Breast epithelium (tissue), 4 donors: ENCODE results near the gene DBR1. TPM values are rescaled to one million over a fixed set of nuclear protein-coding genes. Genes with fewer than 3 reads are reported as not detected.

ENCODE experiments used
- DNase-seq, 2 donors: peaks; one replicate each; pipeline ENCODE4 v3.0.0-alpha.2; 2019; ENCODE audit warnings: low spot score in 2 of 2
- H3K27ac ChIP-seq, 2 donors: fragments of 200-600 bp; sonication (generic) in 1 of 2; one replicate each; pipeline ENCODE4 v1.5.1; 2016 to 2019; ENCODE audit warnings: mild to moderate bottlenecking in 1 of 2
- H3K27me3 ChIP-seq, 2 donors: fragments of 200-600 bp; sonication (generic) in 1 of 2; one replicate each; pipeline versions ENCODE4 v1.5.1 to v1.6.0; 2017 to 2019; ENCODE audit warnings: control low read depth in 1 of 2, mild to moderate bottlenecking in 1 of 2
- H3K36me3 ChIP-seq: fragments of 200-600 bp; one replicate; pipeline ENCODE4 v1.5.1; 2019
- H3K4me1 ChIP-seq, 2 donors: fragments of 200-600 bp; sonication (generic); one replicate each; pipeline ENCODE4 v1.5.1; 2016 to 2019; ENCODE audit warnings: control low read depth in 1 of 2
- H3K4me3 ChIP-seq, 3 donors: fragments of 200-600 bp; sonication (generic); 1 replicate in 2 of 3; 2 replicates in 1 of 3; pipeline ENCODE4 v1.5.1; 2016 to 2019; ENCODE audit warnings: mild to moderate bottlenecking in 3 of 3, moderate library complexity in 2 of 3
- H3K9me3 ChIP-seq, 2 donors: fragments of 200-600 bp; sonication (generic) in 1 of 2; one replicate each; pipeline ENCODE4 v1.5.1; 2016 to 2019; ENCODE audit warnings: control low read depth in 1 of 2
- CTCF ChIP-seq, 3 donors: fragments of 450-650 bp; IDR thresholded peaks; one replicate each; pipeline ENCODE4 v1.5.1; 2016 to 2017; ENCODE audit warnings: antibody characterized with exemption in 3 of 3, mild to moderate bottlenecking in 3 of 3, moderate library complexity in 3 of 3
- POLR2A ChIP-seq: fragments of 450-650 bp; IDR thresholded peaks from one replicate; pipeline ENCODE4 v1.6.1; 2016; ENCODE audit warnings: antibody characterized with exemption, mild to moderate bottlenecking, moderate library complexity
- POLR2AphosphoS5 ChIP-seq, 3 donors: sonication (generic); formaldehyde crosslinking; IDR thresholded peaks; one replicate each; pipeline ENCODE4 v1.6.1; 2017; ENCODE audit warnings: antibody characterized with exemption in 3 of 3
- intact Hi-C: fragments of 100-400 bp; cut with DNase I; formaldehyde crosslinking; loops from one replicate; pipeline ENCODE4 v1.15.1; 2023; ENCODE audit warnings: low total_unique reads
- total RNA-seq, 3 donors: library from RNA; depleted of rRNA; stranded (reverse); fragments of >200 nt; gene quantifications; one replicate each; pipeline ENCODE4 v1.1.0, GENCODE V29; 2016

The DBR1 gene
- total RNA-seq, 3 donors from 2014 or later = 9.9 to 20.5 (median 13.1) TPM

GRCh38 chr3:138135833-138136194, 38.9 kb downstream of the DBR1 start:
- H3K4me3 ChIP-seq = no peak overlapping the region
- no peaks in the 10 kb centered on the region for H3K36me3 ChIP-seq
- no peak overlapping the region for H3K27ac ChIP-seq
- intact Hi-C loops = no loop called here
- TF ChIP-seq POLR2AphosphoS5 (IDR thresholded peaks at IDR 0.05) = no peak
- TF ChIP-seq CTCF (IDR thresholded peaks at IDR 0.05) = no peak
- TF ChIP-seq POLR2A = no peak
- DNase-seq = no peak
- H3K9me3 ChIP-seq = no peaks in the 10 kb centered on the region
- H3K4me1 ChIP-seq = no peaks in the 10 kb centered on the region
- H3K27me3 ChIP-seq = no peaks in the 10 kb centered on the region

DNA sequence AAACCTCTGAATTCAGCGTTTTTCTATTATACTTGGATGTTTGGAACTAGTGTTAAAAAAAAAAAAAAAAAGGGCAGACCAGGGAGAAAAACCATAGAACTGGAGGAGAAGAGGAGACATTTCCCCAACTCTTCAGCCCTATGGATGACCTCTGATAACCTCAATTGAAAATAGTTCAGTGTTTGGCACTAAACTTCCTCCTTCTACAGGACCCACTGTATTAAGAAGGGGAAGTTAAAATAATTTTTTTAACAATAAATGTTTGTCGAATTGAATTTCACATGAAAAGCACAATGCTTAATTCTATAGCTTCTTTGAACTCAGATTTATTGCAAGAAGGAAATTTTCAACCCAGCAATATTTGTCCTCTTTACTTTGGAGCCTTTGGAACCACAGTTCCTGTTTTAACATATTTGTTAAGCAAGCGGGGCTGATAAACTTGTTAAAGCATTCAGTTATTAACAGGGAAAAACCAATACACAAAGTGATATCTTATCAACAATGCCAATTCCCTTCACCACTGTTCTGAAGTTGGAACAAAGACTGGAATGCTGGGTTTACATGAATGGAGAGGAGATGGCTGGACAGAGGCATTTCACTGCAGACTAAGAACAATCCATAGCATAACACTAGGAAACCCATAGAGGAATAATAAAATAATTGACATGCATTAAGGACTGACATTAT, 39.4 kb downstream of the DBR1 start:
- H3K36me3 ChIP-seq = no peaks in the 10 kb centered on the region
- H3K4me3 ChIP-seq = no peak overlapping the region
- H3K9me3 ChIP-seq = no peaks in the 10 kb centered on the region
- TF ChIP-seq CTCF (IDR thresholded peaks at IDR 0.05) = no peak
- no peak for TF ChIP-seq POLR2AphosphoS5 (IDR thresholded peaks at IDR 0.05)
- TF ChIP-seq POLR2A = no peak
- DNase-seq = no peak
- intact Hi-C loops = no loop called here
- no peaks in the 10 kb centered on the region for H3K4me1 ChIP-seq
- H3K27ac ChIP-seq = no peak overlapping the region
- no peaks in the 10 kb centered on the region for H3K27me3 ChIP-seq

DNA sequence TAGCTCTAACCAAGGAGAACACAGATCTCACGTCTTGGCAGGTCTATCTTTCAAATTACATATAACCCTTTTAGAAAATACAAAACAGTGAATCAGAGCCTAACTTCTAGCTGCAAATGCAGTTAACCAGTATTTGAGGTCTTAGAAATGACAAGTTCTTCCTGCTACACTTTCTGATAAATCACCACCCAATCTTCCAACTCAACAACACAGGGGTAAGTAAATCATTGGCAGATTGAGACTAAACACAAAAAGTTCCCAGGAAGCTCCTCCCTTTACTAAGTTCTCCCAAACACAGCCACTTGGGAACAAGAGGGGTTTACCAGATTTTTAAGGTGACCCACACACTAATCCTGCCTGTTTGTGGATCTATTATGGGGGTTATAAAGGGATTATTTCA, 42.5 kb downstream of the DBR1 start, which contains the start of gene A4GNT:
Gene A4GNT, minus strand, starts transcription at position 152 of the 400 bp plus-strand sequence. CDS start 1,134 bp downstream, outside the sequence.
- no peaks in the 10 kb centered on the region for H3K36me3 ChIP-seq
- H3K27me3 ChIP-seq = no peaks in the 10 kb centered on the region
- no peak within 1 kb of the TSS for H3K27ac ChIP-seq
- no peaks in the 10 kb centered on the region for H3K9me3 ChIP-seq
- intact Hi-C loops = no loop called here
- H3K4me3 ChIP-seq = no peak within 1 kb of the TSS
- DNase-seq = no peak
- TF ChIP-seq CTCF (IDR thresholded peaks at IDR 0.05) (no peak), POLR2AphosphoS5 (IDR thresholded peaks at IDR 0.05) (no peak), POLR2A (no peak)
- H3K4me1 ChIP-seq = no peaks in the 10 kb centered on the region

DNA sequence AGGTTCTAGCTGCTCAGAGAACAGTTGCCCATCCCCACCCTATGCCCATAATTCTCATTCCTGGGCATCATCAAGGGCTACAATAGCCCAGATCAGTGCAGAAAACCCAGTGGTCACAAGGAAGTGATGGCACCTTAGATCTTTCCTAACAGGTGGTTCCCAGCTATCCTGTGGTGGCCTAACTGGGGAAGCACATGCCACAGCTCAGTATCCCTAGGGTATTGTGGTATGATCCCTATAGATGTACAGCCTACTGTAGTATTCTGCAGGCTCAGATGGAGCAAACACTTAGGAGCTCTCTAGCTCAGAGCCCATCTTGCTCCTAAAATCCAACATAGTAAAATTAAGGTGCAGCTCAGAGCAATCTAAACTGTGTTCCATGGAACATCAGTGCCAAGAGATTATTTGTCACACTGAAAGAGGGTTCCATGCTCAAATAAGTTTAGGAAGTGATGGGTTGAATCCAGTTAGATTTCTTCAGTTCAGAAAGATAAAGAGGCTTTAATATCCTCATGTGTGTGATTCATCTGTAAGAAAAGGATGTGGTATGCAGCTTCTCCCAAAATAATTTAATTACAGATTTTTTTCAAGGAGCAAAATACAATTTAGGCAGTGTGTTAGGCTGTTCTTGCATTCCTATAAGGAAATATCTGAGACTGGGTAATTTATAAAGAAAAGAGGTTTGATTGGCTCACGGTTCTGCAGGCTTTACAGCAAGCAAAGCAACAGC, 46.9 kb downstream of the DBR1 start:
- H3K36me3 ChIP-seq = no peaks in the 10 kb centered on the region
- no peak for DNase-seq
- no peaks in the 10 kb centered on the region for H3K9me3 ChIP-seq
- no peaks in the 10 kb centered on the region for H3K4me1 ChIP-seq
- TF ChIP-seq POLR2A (no peak), POLR2AphosphoS5 (IDR thresholded peaks at IDR 0.05) (no peak), CTCF (IDR thresholded peaks at IDR 0.05) (no peak)
- no peak overlapping the region for H3K4me3 ChIP-seq
- H3K27me3 ChIP-seq = no peaks in the 10 kb centered on the region
- intact Hi-C loops = no loop called here
- H3K27ac ChIP-seq = no peak overlapping the region

GRCh38 chr3:138125548-138126221, 49.0 kb downstream of the DBR1 start:
- DNase-seq = no peak
- H3K4me3 ChIP-seq = no peak overlapping the region
- no peaks in the 10 kb centered on the region for H3K27me3 ChIP-seq
- no peaks in the 10 kb centered on the region for H3K4me1 ChIP-seq
- no peaks in the 10 kb centered on the region for H3K36me3 ChIP-seq
- TF ChIP-seq POLR2AphosphoS5 (IDR thresholded peaks at IDR 0.05) = no peak
- no peak for TF ChIP-seq CTCF (IDR thresholded peaks at IDR 0.05)
- TF ChIP-seq POLR2A = no peak
- peak overlapping the region in 1 of 2 donors; percentile 29 for H3K27ac ChIP-seq
- H3K9me3 ChIP-seq = no peaks in the 10 kb centered on the region
- intact Hi-C loops = no loop called here
